GM12872 (cell line): Measurements from ENCODE around the gene APBB3.

Experiments
- TF ChIP-seq, protein P1 (sequence below): IDR thresholded peaks from 3 replicates; pipeline ENCODE4 v1.5.1; 2011; ENCODE audit warnings: low read depth, mild to moderate bottlenecking, low read length, moderate library complexity; ENCODE audit not compliant: insufficient read depth

APBB3 gene, protein sequence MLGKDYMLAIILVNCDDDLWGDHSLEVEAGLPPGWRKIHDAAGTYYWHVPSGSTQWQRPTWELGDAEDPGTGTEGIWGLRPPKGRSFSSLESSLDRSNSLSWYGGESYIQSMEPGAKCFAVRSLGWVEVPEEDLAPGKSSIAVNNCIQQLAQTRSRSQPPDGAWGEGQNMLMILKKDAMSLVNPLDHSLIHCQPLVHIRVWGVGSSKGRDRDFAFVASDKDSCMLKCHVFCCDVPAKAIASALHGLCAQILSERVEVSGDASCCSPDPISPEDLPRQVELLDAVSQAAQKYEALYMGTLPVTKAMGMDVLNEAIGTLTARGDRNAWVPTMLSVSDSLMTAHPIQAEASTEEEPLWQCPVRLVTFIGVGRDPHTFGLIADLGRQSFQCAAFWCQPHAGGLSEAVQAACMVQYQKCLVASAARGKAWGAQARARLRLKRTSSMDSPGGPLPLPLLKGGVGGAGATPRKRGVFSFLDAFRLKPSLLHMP

DNA sequence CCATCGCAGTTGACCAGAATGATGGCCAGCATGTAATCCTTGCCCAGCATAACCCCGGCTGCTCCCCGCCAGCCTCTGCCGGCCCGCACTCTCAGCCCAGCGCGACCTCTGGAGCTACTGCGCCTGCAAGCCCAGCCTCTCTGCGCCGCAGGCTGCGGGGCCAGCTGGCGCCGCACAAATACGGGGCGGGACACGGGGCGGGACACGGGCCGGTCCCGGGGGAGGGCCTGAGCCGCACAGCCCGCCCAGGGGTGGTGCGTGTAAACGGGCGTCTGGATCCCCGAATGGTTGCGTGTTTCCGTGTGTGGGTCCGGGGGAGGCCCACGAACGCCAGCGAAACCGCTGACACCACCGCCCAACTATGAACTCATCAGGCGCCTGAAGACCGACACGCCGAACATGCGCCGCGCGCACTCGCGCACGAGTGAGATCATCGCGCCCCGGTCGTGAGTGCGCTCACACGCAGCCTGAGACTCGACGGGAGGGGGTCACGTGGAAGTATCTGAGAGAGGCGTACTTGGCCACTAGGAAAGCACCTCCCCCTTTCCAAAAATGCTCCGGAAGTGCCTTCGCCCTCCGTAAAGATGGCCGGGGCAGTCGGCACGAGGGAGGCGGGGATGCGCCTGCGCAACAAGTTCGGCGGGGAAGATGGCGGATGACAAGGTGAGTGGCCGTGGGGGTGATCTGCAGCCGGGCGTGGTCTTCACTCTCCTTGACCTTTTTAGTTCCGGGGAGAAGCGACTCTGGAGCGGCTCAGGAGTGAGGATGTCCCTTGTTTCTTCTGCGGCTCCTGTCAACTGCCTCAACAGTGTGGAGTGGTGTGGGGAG lies at the start of gene APBB3, which contains the start of gene SLC35A4:
Gene APBB3 (minus strand): TSS at position 403 of the 828 bp plus-strand sequence. CDS start 353 bp downstream, at position 50.
Gene SLC35A4 (plus strand): TSS at position 633 of the 828 bp plus-strand sequence. CDS start 2,342 bp downstream, outside the sequence.
- TF ChIP-seq, protein P1, sequence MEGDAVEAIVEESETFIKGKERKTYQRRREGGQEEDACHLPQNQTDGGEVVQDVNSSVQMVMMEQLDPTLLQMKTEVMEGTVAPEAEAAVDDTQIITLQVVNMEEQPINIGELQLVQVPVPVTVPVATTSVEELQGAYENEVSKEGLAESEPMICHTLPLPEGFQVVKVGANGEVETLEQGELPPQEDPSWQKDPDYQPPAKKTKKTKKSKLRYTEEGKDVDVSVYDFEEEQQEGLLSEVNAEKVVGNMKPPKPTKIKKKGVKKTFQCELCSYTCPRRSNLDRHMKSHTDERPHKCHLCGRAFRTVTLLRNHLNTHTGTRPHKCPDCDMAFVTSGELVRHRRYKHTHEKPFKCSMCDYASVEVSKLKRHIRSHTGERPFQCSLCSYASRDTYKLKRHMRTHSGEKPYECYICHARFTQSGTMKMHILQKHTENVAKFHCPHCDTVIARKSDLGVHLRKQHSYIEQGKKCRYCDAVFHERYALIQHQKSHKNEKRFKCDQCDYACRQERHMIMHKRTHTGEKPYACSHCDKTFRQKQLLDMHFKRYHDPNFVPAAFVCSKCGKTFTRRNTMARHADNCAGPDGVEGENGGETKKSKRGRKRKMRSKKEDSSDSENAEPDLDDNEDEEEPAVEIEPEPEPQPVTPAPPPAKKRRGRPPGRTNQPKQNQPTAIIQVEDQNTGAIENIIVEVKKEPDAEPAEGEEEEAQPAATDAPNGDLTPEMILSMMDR: no peak

DNA sequence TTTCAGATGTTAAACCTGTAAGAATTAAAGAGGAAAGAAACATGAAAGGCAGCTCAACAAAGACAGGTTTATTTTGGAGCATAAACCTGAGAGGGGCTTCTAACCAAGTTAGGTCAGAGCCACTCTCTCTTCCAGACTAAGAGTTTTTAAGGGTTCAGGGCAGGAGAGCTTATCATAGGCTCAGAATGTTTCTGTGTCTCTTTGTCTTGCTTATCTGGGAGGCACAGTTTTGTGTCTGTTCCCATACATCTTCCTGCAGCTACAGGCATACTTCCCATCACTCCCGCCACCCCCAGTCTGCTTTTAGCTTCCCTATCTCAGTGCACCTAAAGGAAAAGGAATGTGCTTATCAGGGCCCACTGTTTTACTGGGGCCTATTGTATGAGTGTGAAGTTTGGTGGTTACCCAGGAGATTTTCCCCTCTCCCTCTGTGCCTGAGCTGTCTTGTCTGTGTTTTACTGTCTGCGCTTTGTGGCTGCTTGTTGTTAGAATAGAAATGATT lies 46.7 kb upstream of the APBB3 start:
- TF ChIP-seq, protein P1: no peak

DNA sequence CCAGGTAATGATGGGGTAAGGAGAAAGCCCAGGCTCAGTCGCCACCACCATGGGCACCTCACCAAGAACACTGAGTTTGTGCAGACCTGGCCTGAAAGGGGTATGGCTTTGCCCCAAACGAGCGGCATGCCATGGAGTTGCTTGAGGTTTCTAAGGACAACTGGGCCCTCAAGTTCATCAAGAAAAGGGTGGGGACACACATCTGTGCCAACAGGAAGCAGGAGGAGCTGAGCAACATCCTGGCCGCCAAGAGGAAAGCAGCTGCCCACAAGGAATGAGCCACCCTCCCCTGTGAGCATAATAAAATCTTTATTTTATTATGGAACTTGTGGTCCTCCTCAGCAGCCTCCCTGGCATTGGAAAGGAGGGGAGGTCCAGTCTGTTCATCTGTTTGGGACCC lies 44.7 kb upstream of the APBB3 start:
- TF ChIP-seq, protein P1: no peak

DNA sequence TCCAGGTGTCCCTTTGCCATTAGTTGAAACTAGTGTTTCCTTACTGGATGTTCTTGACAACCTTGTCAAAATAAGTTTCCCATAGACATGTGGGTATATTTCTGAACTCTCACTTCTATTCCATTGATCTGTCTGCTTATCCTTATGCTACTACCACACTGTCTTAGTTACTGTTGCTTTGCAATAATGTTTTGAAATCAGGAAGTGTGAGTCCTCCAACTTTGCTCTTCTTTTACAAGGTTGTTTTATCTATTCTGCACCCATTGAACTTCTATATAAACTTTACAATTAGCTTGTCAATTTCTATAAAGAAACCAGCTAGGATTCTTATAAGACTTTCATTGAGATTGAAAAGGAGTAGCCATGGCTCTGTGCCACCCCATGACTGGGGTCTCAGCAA lies 44.3 kb upstream of the APBB3 start:
- TF ChIP-seq, protein P1: no peak

DNA sequence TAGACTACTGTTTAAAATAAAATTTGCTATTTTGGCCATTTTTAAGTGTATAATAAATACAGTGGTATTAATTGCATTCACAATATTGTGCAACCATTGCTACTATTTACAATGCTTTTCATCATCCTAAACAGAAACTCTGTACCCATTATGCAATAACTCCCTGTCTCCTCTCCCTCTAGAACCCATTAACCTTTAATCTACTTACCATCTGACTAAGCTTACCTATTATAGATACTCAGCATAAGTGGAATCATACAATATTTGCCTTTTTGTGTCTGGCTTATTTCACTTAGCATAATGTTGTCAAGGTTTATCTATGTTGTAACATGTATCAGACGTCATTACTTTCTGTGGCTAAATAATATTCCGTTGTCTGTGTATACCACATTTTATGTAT lies 42.6 kb upstream of the APBB3 start:
- TF ChIP-seq, protein P1: no peak

DNA sequence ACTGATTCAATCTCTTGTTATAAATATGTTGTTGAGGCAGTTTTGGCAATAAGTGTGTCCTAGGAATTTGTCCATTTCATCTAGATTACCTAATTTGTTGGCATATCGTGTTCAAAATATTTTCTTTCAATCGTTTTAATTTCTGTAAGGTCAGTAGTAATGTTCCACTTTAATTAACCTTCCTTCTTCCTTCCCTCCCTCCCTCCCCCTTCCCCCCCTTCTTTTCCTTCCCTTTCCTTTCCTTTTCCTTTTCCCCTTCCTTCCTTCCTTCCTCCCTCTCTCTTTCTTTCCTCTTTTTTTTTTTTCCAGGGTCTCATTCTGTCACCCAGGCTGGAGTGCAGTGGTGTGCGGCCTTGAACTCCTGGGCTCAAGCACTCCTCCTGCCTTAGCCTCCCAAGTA lies 41.5 kb upstream of the APBB3 start:
- TF ChIP-seq, protein P1: no peak

DNA sequence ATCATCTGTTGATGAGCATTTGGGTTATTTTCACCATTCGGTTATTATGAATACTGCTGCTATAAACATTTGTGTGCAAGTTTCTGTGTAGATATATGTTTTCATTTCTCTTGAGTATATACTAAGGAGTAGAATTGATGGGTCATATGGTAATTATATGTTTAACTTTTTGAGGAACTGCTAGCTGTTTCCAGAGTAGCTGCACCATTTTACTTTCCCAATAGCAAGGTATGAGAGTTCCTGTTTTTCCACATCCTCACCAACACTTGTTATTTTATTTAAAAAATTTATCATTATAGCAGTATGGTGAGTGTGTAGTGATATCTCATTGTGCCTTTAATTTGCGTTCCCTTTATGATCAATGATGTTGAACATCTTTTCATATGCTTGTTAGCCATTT lies 39.3 kb upstream of the APBB3 start:
- TF ChIP-seq, protein P1: no peak
